ENCODE data around the gene SDC4.

- TF ChIP-seq CTCF (IDR thresholded peaks at IDR 0.05) (no peak), POLR2A (IDR thresholded peaks at IDR 0.05) (no peak)
Measured at GRCh38 chr20:45288860-45289259, 59.4 kb downstream of the SDC4 start.

Data from uterus (tissue), 2 donors.